Aorta (tissue), 5 donors: ENCODE results near the gene KRTAP4-11. TPM values are rescaled to one million over a fixed set of nuclear protein-coding genes. Genes with fewer than 3 reads are reported as not detected.
"Not testable (repeated sequence)": the region's sequence is repeated elsewhere in the genome, so short reads cannot be mapped to it uniquely, and the experiment has no call there.

Source experiments
- ATAC-seq: fragments of 200-7000 bp; cut with Tn5 transposase; one replicate; pipeline ENCODE4 v1.9.1; 2022; ENCODE audit warnings: moderate library complexity; ENCODE audit not compliant: low FRiP score
- DNase-seq, 2 donors: peaks; one replicate each; pipeline ENCODE4 v3.0.0-alpha.2; 2020
- H3K27ac ChIP-seq, 2 donors: one replicate each; pipeline ENCODE4 v1.5.1; 2013; ENCODE audit warnings: low read length in 2 of 2, mild to moderate bottlenecking in 2 of 2, moderate library complexity in 2 of 2, control low read depth in 1 of 2, inconsistent platforms in 1 of 2, low read depth in 1 of 2
- H3K27me3 ChIP-seq, 2 donors: one replicate each; pipeline ENCODE4 v1.6.1; 2013; ENCODE audit warnings: control low read depth in 1 of 2, low read length in 1 of 2, mild to moderate bottlenecking in 1 of 2, moderate library complexity in 1 of 2; ENCODE audit not compliant: insufficient read depth in 2 of 2, control insufficient read depth in 1 of 2
- H3K36me3 ChIP-seq, 2 donors: one replicate each; pipeline ENCODE4 v1.6.1; 2013; ENCODE audit warnings: control low read depth in 1 of 2, low read length in 1 of 2, mild to moderate bottlenecking in 1 of 2; ENCODE audit not compliant: insufficient read depth in 2 of 2, control insufficient read depth in 1 of 2
- H3K4me1 ChIP-seq, 2 donors: one replicate each; pipeline ENCODE4 v1.6.1; 2013; ENCODE audit warnings: low read length in 2 of 2, control low read depth in 1 of 2, mild to moderate bottlenecking in 1 of 2, moderate library complexity in 1 of 2; ENCODE audit not compliant: insufficient read depth in 2 of 2, control insufficient read depth in 1 of 2
- H3K4me3 ChIP-seq, 2 donors: one replicate each; pipeline ENCODE4 v1.5.1; 2013; ENCODE audit warnings: low read length in 2 of 2, control low read depth in 1 of 2, mild to moderate bottlenecking in 1 of 2
- H3K9me3 ChIP-seq: one replicate; pipeline ENCODE4 v1.6.1; 2013; ENCODE audit warnings: mild to moderate bottlenecking, low read length; ENCODE audit not compliant: control insufficient read depth
- WGBS, 2 donors: extraction: QIAGEN DNeasy Blood & Tissue Kit; methylation state at CpG; one replicate each; pipeline ENCODE4 v1.1.7; 2013; 5-methylcytosine and 5-hydroxymethylcytosine counted together
- intact Hi-C, 2 donors: fragments of 100-400 bp; cut with DNase I; formaldehyde crosslinking; loops; one replicate each; pipeline versions ENCODE4 v1.14.2 to v1.15.0; 2022
- polyA plus RNA-seq, 2 donors: library from polyadenylated mRNA; stranded (reverse); fragments of 200-250 nt; gene quantifications; one replicate each; pipeline ENCODE4 v1.2.3, GENCODE V29; 2013
- total RNA-seq, 2 donors: library from RNA; stranded (reverse); fragmentation: NEBNext Ultra II Directional; extraction: Animal tissue kit (Norgen Biotek cat#: 25700); gene quantifications; one replicate each; pipeline ENCODE4 v1.2.1, GENCODE V29; 2021
- donor health status: healthy with polysubstance abuse.
- donor health status: Bipolar disorder and iron deficiency.
- donor health status: DM: no; HTN: no; CAD: no.
- donor health status: DM: no; HTN: no; CAD: no.
- donor health status: DM: yes; HTN: yes; CAD: no.

The KRTAP4-11 gene
- total and polyA plus RNA-seq, 4 donors = not detected

- no peaks in the 10 kb centered on the region for H3K27me3 ChIP-seq
- WGBS, 2 donors = 47% methylated on average over 8 to 10 of the region's 10 CpGs
- H3K27ac ChIP-seq = no peak within 1 kb of the TSS
- ATAC-seq (no peak), DNase-seq (no peak)
- intact Hi-C loops = no loop called here
- peaks cover 1% of the 10 kb centered on the region for H3K9me3 ChIP-seq
- H3K4me1 ChIP-seq = no peaks in the 10 kb centered on the region
- no peaks in the 10 kb centered on the region for H3K36me3 ChIP-seq
- no peak within 1 kb of the TSS for H3K4me3 ChIP-seq
Measured at GRCh38 chr17:41101586-41102259, 16.4 kb downstream of the KRTAP4-11 start, which contains the start of gene KRTAP4-16. KRTAP4-16 (minus strand) TSS chr17:41102209; CDS start chr17:41102209, 0 bp downstream.

- H3K9me3 ChIP-seq, H3K27ac ChIP-seq, DNase-seq, ATAC-seq, H3K36me3 ChIP-seq, intact Hi-C loops, H3K4me1 ChIP-seq, H3K27me3 ChIP-seq, H3K4me3 ChIP-seq: not testable (repeated sequence)
- WGBS, 2 donors = 52 to 63% methylated on average over 7 of the region's 7 CpGs
Measured at GRCh38 chr17:41099682-41100480, 18.3 kb downstream of the KRTAP4-11 start.

GRCh38 chr17:41098481-41098880 lies 19.7 kb downstream of the KRTAP4-11 start:
- 66 to 73% methylated on average over 5 to 6 of the region's 6 CpGs for WGBS, 2 donors

GRCh38 chr17:41098042-41098441 lies 20.1 kb downstream of the KRTAP4-11 start, which contains the start of gene KRTAP4-8:
KRTAP4-8 (minus strand) TSS chr17:41098142; CDS start chr17:41098084, 58 bp downstream.
- Histone ChIP-seq H3K36me3 (no peaks in the 10 kb centered on the region), H3K4me3 (no peak within 1 kb of the TSS), H3K4me1 (no peaks in the 10 kb centered on the region), H3K27ac (no peak within 1 kb of the TSS), H3K9me3 (peaks cover 1% of the 10 kb centered on the region), H3K27me3 (no peaks in the 10 kb centered on the region)
- intact Hi-C loops = no loop called here
- DNase-seq (no peak), ATAC-seq (no peak)
- WGBS, 2 donors = 47 to 56% methylated on average over 4 of the region's 4 CpGs

More at GRCh38 chr17:41098481-41098880, 19.7 kb downstream of the KRTAP4-11 start:
- Histone ChIP-seq H3K27me3 (no peaks in the 10 kb centered on the region), H3K27ac (no peak overlapping the region), H3K36me3 (no peaks in the 10 kb centered on the region), H3K4me3 (no peak overlapping the region), H3K4me1 (no peaks in the 10 kb centered on the region), H3K9me3 (peaks cover 1% of the 10 kb centered on the region)
- ATAC-seq = no peak
- DNase-seq = no peak
- intact Hi-C loops = no loop called here

- no peak overlapping the region for H3K4me3 ChIP-seq
- no peaks in the 10 kb centered on the region for H3K27me3 ChIP-seq
- ATAC-seq (no peak), DNase-seq (no peak)
- intact Hi-C loops = no loop called here
- H3K27ac ChIP-seq = no peak overlapping the region
- H3K36me3 ChIP-seq = no peaks in the 10 kb centered on the region
- no peaks in the 10 kb centered on the region for H3K9me3 ChIP-seq
- WGBS, 2 donors = 71% methylated on average over 7 of the region's 7 CpGs
- no peaks in the 10 kb centered on the region for H3K4me1 ChIP-seq
Measured at GRCh38 chr17:41096055-41096454, 22.1 kb downstream of the KRTAP4-11 start.

- DNase-seq, ATAC-seq, H3K9me3 ChIP-seq, H3K4me1 ChIP-seq, H3K27me3 ChIP-seq, H3K27ac ChIP-seq, intact Hi-C loops, H3K4me3 ChIP-seq, H3K36me3 ChIP-seq: not testable (repeated sequence)
- 34 to 60% methylated on average over 4 of the region's 4 CpGs for WGBS, 2 donors
Measured at GRCh38 chr17:41088760-41089352, 29.3 kb downstream of the KRTAP4-11 start.

GRCh38 chr17:41084100-41084856 lies 33.9 kb downstream of the KRTAP4-11 start, which contains the start of gene KRTAP4-7:
KRTAP4-7 (plus strand) TSS chr17:41084150; CDS start chr17:41084207, 57 bp downstream.
- H3K36me3 ChIP-seq, H3K4me3 ChIP-seq, H3K27ac ChIP-seq, H3K27me3 ChIP-seq, ATAC-seq, DNase-seq, intact Hi-C loops, H3K9me3 ChIP-seq, H3K4me1 ChIP-seq: not testable (repeated sequence)
- WGBS, 2 donors = 66 to 78% methylated on average over 10 to 14 of the region's 14 CpGs

GRCh38 chr17:41083427-41083826 lies 34.7 kb downstream of the KRTAP4-11 start:
- H3K27me3 ChIP-seq, intact Hi-C loops, H3K27ac ChIP-seq, DNase-seq, ATAC-seq, H3K4me1 ChIP-seq, H3K36me3 ChIP-seq, H3K4me3 ChIP-seq, H3K9me3 ChIP-seq: not testable (repeated sequence)
- 60 to 75% methylated on average over 2 of the region's 2 CpGs for WGBS, 2 donors
